Measurements from ENCODE around the gene SRCIN1.

DNA sequence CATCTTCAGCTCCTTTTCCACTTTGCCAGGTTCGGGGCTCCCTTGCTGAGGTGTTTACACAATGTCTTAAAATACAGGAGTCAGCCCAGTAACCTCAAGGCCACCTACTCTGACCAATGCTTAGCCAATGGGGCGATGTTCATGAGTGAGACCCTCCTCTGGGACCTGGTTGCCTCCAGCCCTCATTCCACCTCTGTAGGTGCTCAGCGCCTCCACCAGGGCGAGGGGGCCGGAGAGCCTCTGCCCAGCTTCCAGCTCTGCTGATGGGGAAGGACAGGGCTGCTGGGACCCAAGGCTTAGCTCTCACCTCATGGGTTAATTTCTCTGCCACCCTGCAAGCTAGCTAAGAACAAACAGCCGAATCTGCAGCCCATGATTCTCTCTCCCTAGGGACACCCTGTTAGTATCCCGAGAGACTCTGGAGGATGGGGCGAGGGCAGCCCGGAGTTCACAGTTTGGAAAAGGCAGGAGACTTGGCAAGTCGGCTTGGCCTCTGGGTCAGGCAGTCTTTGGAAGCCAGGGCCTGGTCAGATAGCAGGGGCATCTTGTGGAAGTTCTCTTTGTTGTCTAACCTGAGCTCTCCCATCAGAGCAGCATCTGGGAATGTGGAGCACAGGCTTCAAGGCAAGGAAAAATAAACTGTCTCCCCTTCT lies 16.2 kb downstream of the SRCIN1 start:
- TF ChIP-seq, protein P1, sequence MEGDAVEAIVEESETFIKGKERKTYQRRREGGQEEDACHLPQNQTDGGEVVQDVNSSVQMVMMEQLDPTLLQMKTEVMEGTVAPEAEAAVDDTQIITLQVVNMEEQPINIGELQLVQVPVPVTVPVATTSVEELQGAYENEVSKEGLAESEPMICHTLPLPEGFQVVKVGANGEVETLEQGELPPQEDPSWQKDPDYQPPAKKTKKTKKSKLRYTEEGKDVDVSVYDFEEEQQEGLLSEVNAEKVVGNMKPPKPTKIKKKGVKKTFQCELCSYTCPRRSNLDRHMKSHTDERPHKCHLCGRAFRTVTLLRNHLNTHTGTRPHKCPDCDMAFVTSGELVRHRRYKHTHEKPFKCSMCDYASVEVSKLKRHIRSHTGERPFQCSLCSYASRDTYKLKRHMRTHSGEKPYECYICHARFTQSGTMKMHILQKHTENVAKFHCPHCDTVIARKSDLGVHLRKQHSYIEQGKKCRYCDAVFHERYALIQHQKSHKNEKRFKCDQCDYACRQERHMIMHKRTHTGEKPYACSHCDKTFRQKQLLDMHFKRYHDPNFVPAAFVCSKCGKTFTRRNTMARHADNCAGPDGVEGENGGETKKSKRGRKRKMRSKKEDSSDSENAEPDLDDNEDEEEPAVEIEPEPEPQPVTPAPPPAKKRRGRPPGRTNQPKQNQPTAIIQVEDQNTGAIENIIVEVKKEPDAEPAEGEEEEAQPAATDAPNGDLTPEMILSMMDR (IDR thresholded peaks at IDR 0.05): no peak
- no peak for TF ChIP-seq POLR2A (IDR thresholded peaks at IDR 0.05)

Data from thyroid gland (tissue), 4 donors.